Spleen (tissue), 11 donors: ENCODE data around the gene PTCD3. TPM values are rescaled to one million over a fixed set of nuclear protein-coding genes. Genes with fewer than 3 reads are reported as not detected.

Experiments
- DNase-seq: peaks from one replicate; pipeline ENCODE4 v3.0.0-alpha.2; 2020
- H3K27ac ChIP-seq, 8 donors: fragments of 200-600 bp; sonication (generic) in 7 of 8; 1 replicate in 4 of 8; 2 replicates in 4 of 8; pipeline versions ENCODE4 v1.5.0 to v1.8.0; 2016 to 2021; ENCODE audit warnings: inconsistent platforms in 4 of 8, mild to moderate bottlenecking in 4 of 8, moderate library complexity in 1 of 8
- H3K27me3 ChIP-seq, 7 donors: fragments of 200-600 bp; sonication (generic) in 6 of 7; replicated peaks in 1 of 7; 1 replicate in 4 of 7; 2 replicates in 3 of 7; pipeline versions ENCODE4 v1.5.0 to v1.8.0; 2016 to 2021; ENCODE audit warnings: inconsistent platforms in 3 of 7, mild to moderate bottlenecking in 1 of 7
- H3K36me3 ChIP-seq, 6 donors: fragments of 200-600 bp; sonication (generic) in 5 of 6; 1 replicate in 4 of 6; 2 replicates in 2 of 6; pipeline versions ENCODE4 v1.5.0 to v1.8.0; 2016 to 2021; ENCODE audit warnings: inconsistent platforms in 2 of 6
- H3K4me1 ChIP-seq, 6 donors: fragments of 200-600 bp; sonication (generic) in 5 of 6; 1 replicate in 3 of 6; 2 replicates in 3 of 6; pipeline versions ENCODE4 v1.5.0 to v1.8.0; 2016 to 2021; ENCODE audit warnings: inconsistent platforms in 3 of 6
- H3K4me3 ChIP-seq, 8 donors: fragments of 200-600 bp; sonication (generic) in 7 of 8; 1 replicate in 4 of 8; 2 replicates in 4 of 8; pipeline versions ENCODE4 v1.5.0 to v1.8.0; 2016 to 2021; ENCODE audit warnings: inconsistent platforms in 4 of 8, mild to moderate bottlenecking in 4 of 8, moderate library complexity in 2 of 8
- H3K9me3 ChIP-seq, 8 donors: fragments of 200-600 bp; sonication (generic) in 7 of 8; 1 replicate in 4 of 8; 2 replicates in 4 of 8; pipeline versions ENCODE4 v1.5.0 to v1.8.0; 2016 to 2021; ENCODE audit warnings: inconsistent platforms in 4 of 8
- POLR2A ChIP-seq, 3 donors: fragments of 450-650 bp; IDR thresholded peaks; one replicate each; pipeline ENCODE4 v1.5.1; 2017; ENCODE audit warnings: antibody characterized with exemption in 3 of 3, mild to moderate bottlenecking in 1 of 3
- POLR2AphosphoS5 ChIP-seq, 3 donors: sonication (generic); formaldehyde crosslinking; IDR thresholded peaks; one replicate each; pipeline ENCODE4 v1.5.1; 2017; ENCODE audit warnings: antibody characterized with exemption in 3 of 3
- WGBS, 5 donors: extraction: QIAGEN DNeasy Blood & Tissue Kit in 3 of 5; methylation state at CpG; one replicate each; pipeline versions ENCODE4 v1.1.5 to v1.1.7; 2013 to 2018; 5-methylcytosine and 5-hydroxymethylcytosine counted together
- intact Hi-C: fragments of 100-400 bp; cut with DNase I; formaldehyde crosslinking; loops from one replicate; pipeline ENCODE4 v1.15.0; 2023; ENCODE audit warnings: low total_unique reads
- polyA plus RNA-seq, 3 donors: library from polyadenylated mRNA; stranded (reverse); fragments of 200-250 nt; gene quantifications; one replicate each; pipeline ENCODE4 v1.2.1, GENCODE V29; 2013
- total RNA-seq, 7 donors: library from RNA; depleted of rRNA in 3 of 7; stranded (reverse); fragments of >200 nt in 3 of 7; fragmentation: NEBNext Ultra II Directional in 4 of 7; extraction: Animal tissue kit (Norgen Biotek cat#: 25700) in 4 of 7; gene quantifications; one replicate each; pipeline versions ENCODE4 v1.1.0 to v1.2.1, GENCODE V29; 2016 to 2021
- TF ChIP-seq, protein P1 (sequence below), 11 experiments: fragments of 200-600 bp in 7 of 11; fragments of 450-650 bp in 4 of 11; sonication (generic) in 4 of 11; IDR thresholded peaks in 8 of 11; conservative IDR thresholded peaks in 3 of 11; 1 replicate in 7 of 11; 2 replicates in 4 of 11; pipeline versions ENCODE4 v1.4.0 to v1.8.0; 2016 to 2021; ENCODE audit warnings: antibody characterized with exemption in 11 of 11, inconsistent platforms in 4 of 11, mild to moderate bottlenecking in 1 of 11
- donor health status: healthy with polysubstance abuse.
- donor health status: DM: no; HTN: no; CAD: no; lungs with moderate emphysema.
- donor health status: DM: no; HTN: no; CAD: no.
- donor health status: Bipolar disorder and iron deficiency.
- donor health status: healthy.
- donor health status: DM: no; HTN: no; CAD: no.
- donor health status: DM: yes; HTN: yes; CAD: no.

Gene PTCD3
- total and polyA plus RNA-seq, 10 donors, result 29.8 to 126 (median 98.8) TPM

DNA sequence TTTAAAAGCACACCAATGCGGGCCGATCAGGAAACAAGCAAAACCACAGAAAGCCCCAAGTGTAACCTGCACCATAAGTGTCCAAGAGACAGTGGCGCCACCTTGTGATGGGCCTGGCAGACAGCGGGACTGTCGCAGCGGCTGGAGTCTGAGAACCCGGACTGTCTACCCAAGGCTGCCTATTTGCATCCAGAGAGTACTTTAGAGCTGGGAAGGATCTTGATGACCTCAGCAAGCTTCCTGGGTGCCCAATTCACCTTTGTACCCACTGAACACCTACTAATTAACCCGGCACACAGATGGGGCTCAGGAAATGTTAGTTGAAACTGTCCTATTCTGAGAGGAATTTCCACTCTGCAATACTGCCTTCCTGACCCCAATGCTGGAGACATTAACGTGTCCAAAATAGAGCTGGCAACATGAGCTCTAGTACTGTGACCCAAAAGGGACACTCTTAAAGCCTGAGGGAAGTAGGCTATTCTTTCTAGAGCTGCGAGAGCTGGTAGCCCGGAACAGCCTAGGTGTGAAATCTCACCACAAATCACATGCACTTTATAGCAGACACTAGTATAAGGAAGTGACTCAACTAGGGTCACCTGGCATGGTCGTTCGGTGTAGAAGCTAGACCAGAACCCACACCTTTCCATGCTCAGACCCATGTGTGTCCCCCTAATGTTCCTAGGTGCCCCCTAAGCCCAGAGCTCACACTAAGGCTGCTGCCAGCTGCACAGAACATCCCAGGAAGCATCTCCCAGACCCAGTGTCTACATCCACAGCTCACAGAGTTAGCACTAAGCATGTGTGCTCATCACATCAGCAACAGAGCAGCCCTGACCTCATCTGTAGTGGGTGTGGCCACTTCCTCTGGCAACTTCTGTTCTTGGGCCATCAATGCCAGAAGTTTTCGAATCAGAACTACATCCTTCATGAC, 25.8 kb upstream of the PTCD3 start:
- H3K27ac ChIP-seq, result peak overlapping the region; percentile 24 to 82 (median 66)
- H3K4me3 ChIP-seq, result peak overlapping the region in 1 of 8 donors; percentile 5
- TF ChIP-seq POLR2AphosphoS5 (IDR thresholded peaks at IDR 0.05) (peak in 1 of 3 donors; percentile 44), POLR2A (IDR thresholded peaks at IDR 0.05) (no peak)
- TF ChIP-seq, protein P1, sequence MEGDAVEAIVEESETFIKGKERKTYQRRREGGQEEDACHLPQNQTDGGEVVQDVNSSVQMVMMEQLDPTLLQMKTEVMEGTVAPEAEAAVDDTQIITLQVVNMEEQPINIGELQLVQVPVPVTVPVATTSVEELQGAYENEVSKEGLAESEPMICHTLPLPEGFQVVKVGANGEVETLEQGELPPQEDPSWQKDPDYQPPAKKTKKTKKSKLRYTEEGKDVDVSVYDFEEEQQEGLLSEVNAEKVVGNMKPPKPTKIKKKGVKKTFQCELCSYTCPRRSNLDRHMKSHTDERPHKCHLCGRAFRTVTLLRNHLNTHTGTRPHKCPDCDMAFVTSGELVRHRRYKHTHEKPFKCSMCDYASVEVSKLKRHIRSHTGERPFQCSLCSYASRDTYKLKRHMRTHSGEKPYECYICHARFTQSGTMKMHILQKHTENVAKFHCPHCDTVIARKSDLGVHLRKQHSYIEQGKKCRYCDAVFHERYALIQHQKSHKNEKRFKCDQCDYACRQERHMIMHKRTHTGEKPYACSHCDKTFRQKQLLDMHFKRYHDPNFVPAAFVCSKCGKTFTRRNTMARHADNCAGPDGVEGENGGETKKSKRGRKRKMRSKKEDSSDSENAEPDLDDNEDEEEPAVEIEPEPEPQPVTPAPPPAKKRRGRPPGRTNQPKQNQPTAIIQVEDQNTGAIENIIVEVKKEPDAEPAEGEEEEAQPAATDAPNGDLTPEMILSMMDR (IDR thresholded peaks at IDR 0.05 in 8 of 11, conservative IDR thresholded peaks at IDR 0.05 in 3 of 11), result peak; percentile 59 to 90 (median 85)
- peaks cover 0 to 82% (median 8%) of the 10 kb centered on the region in 6 donors for H3K36me3 ChIP-seq
- peak; percentile 96 for DNase-seq
- intact Hi-C loops, result loop anchor here (2.0 to 10.0 kb wide), 3 partner anchors 193 to 355 kb away; partner anchors contain the start of gene ST3GAL5
- H3K27me3 ChIP-seq, result no peaks in the 10 kb centered on the region
- WGBS, 5 donors, result 21 to 46% (median 30%) methylated on average over 8 to 14 of the region's 14 CpGs
- peaks cover 20 to 48% (median 37%) of the 10 kb centered on the region in 6 donors for H3K4me1 ChIP-seq
- no peaks in the 10 kb centered on the region for H3K9me3 ChIP-seq

- peaks cover 0 to 82% (median 15%) of the 10 kb centered on the region in 6 donors for H3K36me3 ChIP-seq
- intact Hi-C loops, result loop anchor here (2.0 kb wide), 1 partner anchor 255 kb away; no protein-coding TSS in a partner anchor
Measured at GRCh38 chr2:86081724-86082123, 24.3 kb upstream of the PTCD3 start.

GRCh38 chr2:86082756-86083155, 23.3 kb upstream of the PTCD3 start:
- 80 to 92% (median 85%) methylated on average over 5 of the region's 5 CpGs for WGBS, 5 donors
- Histone ChIP-seq H3K27ac (no peak overlapping the region), H3K4me1 (peaks cover 20 to 37% (median 31%) of the 10 kb centered on the region in 6 donors), H3K9me3 (no peaks in the 10 kb centered on the region), H3K36me3 (peaks cover 0 to 82% (median 25%) of the 10 kb centered on the region in 6 donors), H3K4me3 (no peak overlapping the region), H3K27me3 (no peaks in the 10 kb centered on the region)
- intact Hi-C loops, result no loop called here
- no peak for DNase-seq
- TF ChIP-seq POLR2AphosphoS5 (IDR thresholded peaks at IDR 0.05) (no peak), POLR2A (IDR thresholded peaks at IDR 0.05) (no peak)
- TF ChIP-seq, protein P1 (IDR thresholded peaks at IDR 0.05 in 8 of 11, conservative IDR thresholded peaks at IDR 0.05 in 3 of 11), result no peak

More at GRCh38 chr2:86081724-86082123, 24.3 kb upstream of the PTCD3 start:
- TF ChIP-seq POLR2A (IDR thresholded peaks at IDR 0.05) (no peak), POLR2AphosphoS5 (IDR thresholded peaks at IDR 0.05) (no peak)
- TF ChIP-seq, protein P1 (IDR thresholded peaks at IDR 0.05 in 8 of 11, conservative IDR thresholded peaks at IDR 0.05 in 3 of 11), result no peak
- WGBS, 5 donors, result 94 to 97% (median 96%) methylated on average over 4 of the region's 4 CpGs
- Histone ChIP-seq H3K27ac (no peak overlapping the region), H3K4me3 (no peak overlapping the region), H3K4me1 (peaks cover 20 to 47% (median 36%) of the 10 kb centered on the region in 6 donors), H3K27me3 (no peaks in the 10 kb centered on the region), H3K9me3 (no peaks in the 10 kb centered on the region)
- no peak for DNase-seq
